SH-SY5Y (cell line): ENCODE results near the gene PID1.

Experiments
- GATA2 ChIP-seq: IDR thresholded peaks from 2 replicates; pipeline ENCODE4 v1.6.1; 2011; ENCODE audit warnings: mild to moderate bottlenecking, low read depth, low read length
- GATA3 ChIP-seq: IDR thresholded peaks from 2 replicates; pipeline ENCODE4 v1.6.1; 2011; ENCODE audit warnings: low read depth, mild to moderate bottlenecking, low read length, moderate library complexity

GRCh38 chr2:229239021-229239420 is 32.1 kb downstream of the PID1 start:
- no peak for TF ChIP-seq GATA2
- no peak for TF ChIP-seq GATA3
